ENCODE measurements around the gene ZNF428.

- TF ChIP-seq YY1 (IDR thresholded peaks at IDR 0.05; ENCODE audit: low read depth), result no peak
- no peak for TF ChIP-seq CTCF (IDR thresholded peaks at IDR 0.05)
- TF ChIP-seq EP300 (IDR thresholded peaks at IDR 0.05; ENCODE audit: borderline replicate concordance in 1 of 2, low read depth in 1 of 2, low read length in 1 of 2), result no peak
- TF ChIP-seq, protein P1, sequence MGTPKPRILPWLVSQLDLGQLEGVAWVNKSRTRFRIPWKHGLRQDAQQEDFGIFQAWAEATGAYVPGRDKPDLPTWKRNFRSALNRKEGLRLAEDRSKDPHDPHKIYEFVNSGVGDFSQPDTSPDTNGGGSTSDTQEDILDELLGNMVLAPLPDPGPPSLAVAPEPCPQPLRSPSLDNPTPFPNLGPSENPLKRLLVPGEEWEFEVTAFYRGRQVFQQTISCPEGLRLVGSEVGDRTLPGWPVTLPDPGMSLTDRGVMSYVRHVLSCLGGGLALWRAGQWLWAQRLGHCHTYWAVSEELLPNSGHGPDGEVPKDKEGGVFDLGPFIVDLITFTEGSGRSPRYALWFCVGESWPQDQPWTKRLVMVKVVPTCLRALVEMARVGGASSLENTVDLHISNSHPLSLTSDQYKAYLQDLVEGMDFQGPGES (IDR thresholded peaks at IDR 0.05; ENCODE audit: low read depth, low read length), result no peak
These were observed 55.5 kb downstream of the ZNF428 start for GRCh38 chr19:43563816-43564457.
